ENCODE results near the gene KDM1A. TPM values are rescaled to one million over a fixed set of nuclear protein-coding genes. Genes with fewer than 3 reads are reported as not detected.
A peak's percentile ranks its signal among the peaks of the same experiment; 100 is the strongest.
"Not testable (repeated sequence)": the region's sequence is repeated elsewhere in the genome, so short reads cannot be mapped to it uniquely, and the experiment has no call there.

Gene KDM1A
- total RNA-seq, 1 experiment from 2014 or later: 72.3 TPM

GRCh38 chr1:22976461-22977243 is 42.6 kb upstream of the KDM1A start:
- Mint-ChIP-seq H3K4me3 (ENCODE audit: unreplicated experiment) (no peak overlapping the region), H3K36me3 (ENCODE audit: insufficient read depth, unreplicated experiment) (no peaks in the 10 kb centered on the region), H3K27me3 (ENCODE audit: insufficient read depth, unreplicated experiment) (no peaks in the 10 kb centered on the region), H3K4me1 (ENCODE audit: insufficient read depth, unreplicated experiment) (peaks cover 30% of the 10 kb centered on the region), H3K9me3 (ENCODE audit: unreplicated experiment) (no peaks in the 10 kb centered on the region), H3K27ac (ENCODE audit: low read depth, unreplicated experiment) (no peak overlapping the region)
- peak; percentile 92 for TF ChIP-seq CTCF (IDR thresholded peaks at IDR 0.05; ENCODE audit: unreplicated experiment)
- ChIA-PET POLR2A (interaction anchor here (1.4 kb wide), 1 partner anchor 208 kb away, joined by 8 read pairs; no protein-coding TSS in a partner anchor), CTCF (interaction anchor here (0.6 to 2.1 kb wide), 16 partner anchors 13 to 1361 kb away, joined by 3 to 15 read pairs (median 3); no protein-coding TSS in a partner anchor)
- no TSS peak for BruUV-seq (replicated peaks)
- DNase-seq (ENCODE audit: unreplicated experiment): peak; percentile 88
- intact Hi-C loops (cut with micrococcal nuclease): loop anchor here (1.0 to 5.0 kb wide), 8 partner anchors 42 to 661 kb away; partner anchors contain the start of gene KDM1A

DNA sequence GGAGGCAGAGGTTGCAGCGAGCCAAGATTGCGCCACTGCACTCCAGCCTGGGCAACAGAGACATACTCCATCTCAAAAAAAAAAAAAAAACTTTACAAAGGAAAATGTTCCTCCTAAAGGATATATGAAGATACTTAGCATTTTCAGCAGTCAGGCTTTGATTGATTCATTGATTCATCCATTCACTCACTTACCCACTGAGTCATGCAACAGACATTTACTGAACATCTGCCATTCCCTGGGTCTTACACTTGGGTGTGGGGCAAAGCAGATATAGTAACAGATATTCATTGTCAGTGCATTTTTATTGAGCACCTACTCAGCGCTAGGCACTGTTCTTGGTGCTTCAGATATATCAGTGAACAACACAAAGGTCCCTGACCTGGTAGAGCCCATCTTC is 41.0 kb upstream of the KDM1A start:
- Mint-ChIP-seq H3K36me3 (ENCODE audit: insufficient read depth, unreplicated experiment) (no peaks in the 10 kb centered on the region), H3K4me1 (ENCODE audit: insufficient read depth, unreplicated experiment) (peaks cover 25% of the 10 kb centered on the region), H3K4me3 (ENCODE audit: unreplicated experiment) (no peak overlapping the region), H3K27me3 (ENCODE audit: insufficient read depth, unreplicated experiment) (no peaks in the 10 kb centered on the region), H3K9me3 (ENCODE audit: unreplicated experiment) (no peaks in the 10 kb centered on the region), H3K27ac (ENCODE audit: low read depth, unreplicated experiment) (no peak overlapping the region)
- ChIA-PET POLR2A (interaction anchor here (1.1 to 1.3 kb wide), 2 partner anchors 12 to 366 kb away, joined by 3 read pairs; partner anchors contain the start of gene HNRNPR), CTCF (interaction anchor here (0.6 to 2.1 kb wide), 3 partner anchors 40 to 207 kb away, joined by 3 to 15 read pairs (median 12); no protein-coding TSS in a partner anchor)
- DNase-seq (ENCODE audit: unreplicated experiment): peak; percentile 56
- intact Hi-C loops (cut with micrococcal nuclease): loop anchor here (5.0 kb wide), 3 partner anchors 104 to 659 kb away; no protein-coding TSS in a partner anchor
- TF ChIP-seq CTCF (IDR thresholded peaks at IDR 0.05; ENCODE audit: unreplicated experiment): no peak
- no TSS peak for BruUV-seq (replicated peaks)

DNA sequence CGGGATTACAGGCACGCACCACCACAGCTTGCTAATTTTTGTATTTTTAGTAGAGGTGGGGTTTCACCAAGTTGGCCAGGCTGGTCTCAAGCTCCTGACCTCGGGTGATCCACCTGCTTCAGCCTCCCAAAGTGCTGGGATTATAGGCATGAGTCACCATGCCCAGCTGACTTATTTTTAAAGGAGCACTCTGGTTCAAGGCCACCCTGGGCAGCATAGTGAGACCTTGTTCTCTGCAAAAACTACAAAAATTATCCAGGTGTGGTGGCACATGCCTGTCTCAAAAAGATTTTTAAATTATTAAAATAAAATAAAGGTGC is 38.8 kb upstream of the KDM1A start:
- DNase-seq (ENCODE audit: unreplicated experiment); intact Hi-C loops (cut with micrococcal nuclease); H3K4me3 Mint-ChIP-seq (ENCODE audit: unreplicated experiment); H3K36me3 Mint-ChIP-seq (ENCODE audit: insufficient read depth, unreplicated experiment); CTCF ChIA-PET; H3K9me3 Mint-ChIP-seq (ENCODE audit: unreplicated experiment); H3K27me3 Mint-ChIP-seq (ENCODE audit: insufficient read depth, unreplicated experiment); BruUV-seq (replicated peaks); H3K27ac Mint-ChIP-seq (ENCODE audit: low read depth, unreplicated experiment); POLR2A ChIA-PET: not testable (repeated sequence)
- H3K4me1 Mint-ChIP-seq (ENCODE audit: insufficient read depth, unreplicated experiment): peaks cover 25% of the 10 kb centered on the region

GRCh38 chr1:22983944-22984343 is 35.3 kb upstream of the KDM1A start:
- intact Hi-C loops (cut with micrococcal nuclease): no loop called here
- no peaks in the 10 kb centered on the region for H3K9me3 Mint-ChIP-seq (ENCODE audit: unreplicated experiment)
- H3K27ac Mint-ChIP-seq (ENCODE audit: low read depth, unreplicated experiment): no peak overlapping the region
- DNase-seq (ENCODE audit: unreplicated experiment): no peak
- POLR2A ChIA-PET: interaction anchor here (0.6 kb wide), 1 partner anchor 68 kb away, joined by 3 read pairs; no protein-coding TSS in a partner anchor
- no peaks in the 10 kb centered on the region for H3K27me3 Mint-ChIP-seq (ENCODE audit: insufficient read depth, unreplicated experiment)
- no peak overlapping the region for H3K4me3 Mint-ChIP-seq (ENCODE audit: unreplicated experiment)
- H3K36me3 Mint-ChIP-seq (ENCODE audit: insufficient read depth, unreplicated experiment): peaks cover 5% of the 10 kb centered on the region
- TF ChIP-seq CTCF (IDR thresholded peaks at IDR 0.05; ENCODE audit: unreplicated experiment): no peak
- BruUV-seq (replicated peaks): no TSS peak
- peaks cover 6% of the 10 kb centered on the region for H3K4me1 Mint-ChIP-seq (ENCODE audit: insufficient read depth, unreplicated experiment)
- CTCF ChIA-PET: interaction anchor here (0.6 to 0.7 kb wide), 2 partner anchors 109 to 140 kb away, joined by 3 to 4 read pairs; no protein-coding TSS in a partner anchor

DNA sequence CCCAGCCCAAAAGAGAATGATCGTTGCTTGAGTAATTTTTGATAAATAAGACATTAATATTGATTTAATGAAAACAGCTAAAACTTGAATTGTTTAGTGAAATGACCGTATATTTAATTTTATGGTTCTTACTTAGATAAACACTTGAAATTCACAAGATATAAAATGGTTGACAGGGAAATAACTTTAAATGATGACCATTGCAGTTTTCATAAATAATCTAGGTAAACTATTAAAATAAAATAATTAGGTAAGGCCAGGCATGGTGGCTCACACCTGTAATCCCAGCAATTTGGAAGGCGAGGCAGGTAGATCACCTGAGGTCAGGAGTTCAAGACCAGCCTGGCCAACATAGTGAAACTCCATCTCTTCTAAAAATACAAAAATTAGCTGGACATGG is 26.9 kb upstream of the KDM1A start:
- H3K9me3 Mint-ChIP-seq (ENCODE audit: unreplicated experiment); H3K27me3 Mint-ChIP-seq (ENCODE audit: insufficient read depth, unreplicated experiment); DNase-seq (ENCODE audit: unreplicated experiment); intact Hi-C loops (cut with micrococcal nuclease); POLR2A ChIA-PET; H3K4me1 Mint-ChIP-seq (ENCODE audit: insufficient read depth, unreplicated experiment); BruUV-seq (replicated peaks); H3K36me3 Mint-ChIP-seq (ENCODE audit: insufficient read depth, unreplicated experiment); H3K4me3 Mint-ChIP-seq (ENCODE audit: unreplicated experiment); H3K27ac Mint-ChIP-seq (ENCODE audit: low read depth, unreplicated experiment): not testable (repeated sequence)
- CTCF ChIA-PET: interaction anchor here (0.6 to 0.7 kb wide), 2 partner anchors 50 to 204 kb away, joined by 3 to 4 read pairs; no protein-coding TSS in a partner anchor

DNA sequence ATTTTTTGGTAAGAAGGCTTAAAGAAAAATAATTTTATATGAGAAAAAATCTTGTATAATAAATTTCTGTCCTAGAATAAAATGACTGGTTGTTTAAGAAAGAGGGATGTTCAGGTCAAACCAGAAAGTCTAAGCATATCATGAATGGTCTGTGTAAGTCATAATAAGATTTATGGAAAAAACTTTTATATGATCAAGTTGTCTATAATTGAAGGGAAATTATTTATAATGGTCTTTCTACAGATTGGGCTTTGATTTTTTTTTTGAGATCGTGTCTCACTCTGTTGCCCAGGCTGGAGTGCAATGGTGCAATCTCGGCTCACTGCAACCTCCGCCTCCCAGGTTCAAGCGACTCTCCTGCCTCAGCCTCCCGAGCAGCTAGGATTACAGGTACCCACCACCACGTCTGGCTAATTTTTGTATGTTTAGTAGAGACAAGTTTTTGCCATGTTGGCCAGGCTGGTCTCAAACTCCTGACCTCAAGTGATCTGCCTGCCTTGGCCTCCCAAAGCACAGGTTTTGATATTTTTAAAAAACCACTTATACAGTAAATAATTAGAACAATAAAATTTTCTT is 26.0 kb upstream of the KDM1A start:
- H3K4me3 Mint-ChIP-seq (ENCODE audit: unreplicated experiment); BruUV-seq (replicated peaks); DNase-seq (ENCODE audit: unreplicated experiment); intact Hi-C loops (cut with micrococcal nuclease); POLR2A ChIA-PET; H3K4me1 Mint-ChIP-seq (ENCODE audit: insufficient read depth, unreplicated experiment); H3K36me3 Mint-ChIP-seq (ENCODE audit: insufficient read depth, unreplicated experiment); H3K9me3 Mint-ChIP-seq (ENCODE audit: unreplicated experiment); H3K27me3 Mint-ChIP-seq (ENCODE audit: insufficient read depth, unreplicated experiment); H3K27ac Mint-ChIP-seq (ENCODE audit: low read depth, unreplicated experiment): not testable (repeated sequence)
- CTCF ChIA-PET: interaction anchor here (0.6 to 0.8 kb wide), 2 partner anchors 30 to 561 kb away, joined by 3 read pairs; no protein-coding TSS in a partner anchor
